NCI-H2029 treated with DMSO at 0.1 percent for 48 hours (cell line): ENCODE measurements around the gene TK2.
"Not testable (repeated sequence)": the region's sequence is repeated elsewhere in the genome, so short reads cannot be mapped to it uniquely, and the experiment has no call there.

ENCODE experiments used
- DNase-seq: peaks from one replicate; lab custom pipeline; 2025; lab: John Stamatoyannopoulos, UW

TK2 gene

DNA sequence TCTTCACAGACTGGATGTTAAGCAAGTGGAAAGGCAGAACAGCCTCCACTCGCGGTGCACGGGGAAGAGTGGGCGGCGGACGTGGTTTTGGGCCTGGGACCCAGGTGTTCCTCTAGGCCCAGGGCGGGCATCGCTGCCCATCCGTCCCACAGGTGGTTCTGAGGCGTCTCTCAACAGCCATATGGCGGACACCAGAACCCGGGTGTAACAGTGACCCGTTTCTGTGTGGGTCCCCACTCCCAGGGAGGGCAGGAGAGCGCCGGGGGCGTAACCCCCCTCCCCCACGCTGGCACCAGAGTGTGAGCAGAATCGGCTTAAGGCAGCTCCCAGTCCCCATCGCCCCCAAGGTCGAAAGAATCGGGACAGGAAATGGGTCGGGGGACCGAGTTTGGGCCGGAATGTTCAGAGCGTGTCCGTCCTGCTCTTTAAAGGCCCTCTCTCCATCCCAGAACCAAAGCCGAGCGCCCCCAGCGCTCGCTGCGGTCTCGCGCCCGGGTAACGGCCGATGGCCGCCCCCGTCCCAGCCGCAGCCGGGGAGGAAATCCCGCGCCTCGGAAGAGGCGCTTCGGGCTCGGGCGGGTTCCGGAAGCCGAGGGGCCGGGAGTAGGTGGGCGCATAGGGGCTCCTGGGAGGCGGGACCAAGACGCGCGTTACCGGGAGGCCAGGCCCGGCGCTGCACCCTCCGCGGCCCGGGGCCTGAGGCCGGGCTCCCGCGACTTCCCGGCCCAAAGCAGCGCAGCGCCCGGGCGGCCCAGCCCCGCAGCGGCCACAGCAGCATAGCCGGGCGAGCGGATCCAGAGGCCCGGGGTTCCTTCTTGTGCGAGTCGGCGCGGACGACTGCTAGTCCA, at the start of gene TK2:
TK2 (minus strand) TSS at position 839 of the 848 bp plus-strand sequence; CDS start at position 778, 61 bp downstream.
- no peak for DNase-seq

DNA sequence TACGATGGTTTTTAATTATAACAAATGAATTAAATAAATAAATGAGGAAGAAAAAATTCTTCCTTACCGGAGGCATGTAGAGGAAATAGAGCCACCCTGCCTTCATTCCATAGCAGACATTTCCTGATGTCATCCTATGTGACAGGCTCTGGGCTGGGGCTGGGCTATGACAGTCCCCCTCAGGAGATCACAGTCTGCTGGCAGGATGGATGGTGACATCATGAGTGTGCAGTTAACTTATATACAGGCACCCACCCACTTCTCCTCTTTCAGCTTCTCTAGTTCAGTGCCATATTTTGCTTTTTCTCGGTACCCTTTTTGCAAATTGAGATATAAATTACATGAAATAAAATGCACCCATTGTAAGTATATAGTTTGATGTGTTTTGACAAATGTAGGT, 48.2 kb upstream of the TK2 start:
- no peak for DNase-seq

DNA sequence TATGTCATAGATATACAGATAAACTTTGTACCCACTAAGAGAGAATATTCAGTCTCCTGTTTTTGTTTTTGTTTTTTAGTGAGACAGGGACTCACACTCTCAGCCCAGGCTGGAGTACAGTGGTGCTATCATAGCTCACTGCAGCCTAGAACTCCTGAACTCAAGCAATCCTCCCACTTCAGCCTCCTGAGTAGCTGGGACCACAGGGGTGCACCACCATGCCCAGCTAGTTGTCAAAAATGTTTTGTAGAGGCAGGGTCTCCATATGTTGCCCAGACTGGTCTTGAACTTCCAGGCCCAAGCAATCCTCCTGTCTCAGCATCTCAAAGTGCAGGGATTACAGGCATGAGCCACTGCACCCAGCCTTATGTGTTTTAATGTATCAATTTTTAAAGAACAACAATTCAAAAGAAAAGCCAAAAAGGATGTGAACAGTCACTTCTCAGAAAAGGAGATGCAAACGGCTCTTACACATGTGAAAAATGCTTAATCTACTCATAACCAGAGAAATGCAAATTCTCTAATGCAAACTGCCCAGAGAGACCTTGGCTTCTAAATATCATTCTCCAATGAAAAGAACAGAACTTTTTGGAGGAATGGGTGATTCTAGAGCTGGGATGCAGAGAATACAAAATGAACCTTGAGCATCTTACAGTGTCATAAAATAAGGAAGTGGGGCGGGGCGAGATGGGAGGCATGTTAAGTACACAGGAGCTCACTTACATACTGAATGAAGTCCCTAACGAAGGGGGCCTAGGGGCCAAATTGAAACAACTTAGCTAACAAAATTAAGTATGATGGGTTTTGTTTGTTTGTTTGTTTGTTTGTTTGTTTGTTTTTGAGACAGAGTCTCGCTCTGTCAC, 47.3 kb upstream of the TK2 start:
- DNase-seq: no peak

DNA sequence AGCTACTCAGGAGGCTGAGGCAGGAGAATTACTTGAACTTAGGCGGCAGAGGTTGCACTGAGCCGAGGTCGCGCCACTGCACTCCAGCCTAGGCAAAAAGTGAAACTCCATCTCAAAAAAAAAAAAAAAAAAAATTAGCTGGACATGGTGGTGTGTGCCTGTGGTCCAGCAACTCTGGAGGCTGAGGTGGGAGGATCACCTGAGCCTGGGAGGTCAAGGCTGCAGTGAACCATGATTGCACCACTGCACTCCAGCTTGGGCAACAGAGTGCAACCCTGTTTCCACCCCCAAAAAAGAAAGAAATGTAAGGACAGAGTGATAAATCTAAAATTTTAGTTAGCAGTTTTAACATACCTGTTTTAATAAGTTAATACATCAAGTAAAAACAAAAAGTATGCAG, 46.6 kb upstream of the TK2 start:
- not testable (repeated sequence) for DNase-seq

DNA sequence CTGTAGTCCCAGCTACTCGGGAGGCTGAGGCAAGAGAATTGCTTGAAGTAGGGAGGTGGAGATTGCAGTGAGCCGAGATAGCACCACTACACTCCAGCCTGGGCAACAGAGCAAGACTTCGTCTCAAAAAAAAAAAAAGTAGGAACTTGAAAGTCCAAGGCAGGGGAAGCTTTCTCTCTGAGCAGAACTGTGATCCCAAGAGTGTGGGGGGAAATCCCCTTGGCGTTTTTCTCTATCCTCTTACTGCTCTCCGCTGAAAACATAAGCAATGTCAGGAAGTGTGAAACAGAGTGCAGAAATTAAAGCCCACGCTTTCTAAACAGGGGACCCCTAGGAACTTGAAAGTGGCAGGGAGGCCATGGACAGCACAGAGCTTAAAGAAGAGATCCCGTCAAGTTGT, 44.8 kb upstream of the TK2 start:
- no peak for DNase-seq

DNA sequence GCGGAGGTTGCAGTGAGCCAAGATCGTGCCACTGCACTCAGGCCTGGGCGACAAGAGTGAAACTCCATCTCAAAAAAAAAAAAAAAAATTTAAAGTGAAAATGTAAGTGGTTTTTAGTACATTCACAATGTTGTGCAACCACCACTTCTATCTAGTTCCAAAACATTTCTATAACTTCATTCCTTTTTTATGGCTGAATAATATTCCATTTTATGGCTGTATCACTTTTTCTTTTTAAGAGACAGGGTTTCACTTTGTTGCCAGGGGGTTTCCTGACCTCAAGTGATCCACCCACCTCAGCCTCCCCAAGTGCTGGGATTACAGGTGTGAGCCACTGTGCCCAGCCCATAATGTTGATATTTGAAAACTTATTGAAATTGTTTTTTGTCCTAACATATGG, 42.9 kb upstream of the TK2 start:
- DNase-seq: no peak

DNA sequence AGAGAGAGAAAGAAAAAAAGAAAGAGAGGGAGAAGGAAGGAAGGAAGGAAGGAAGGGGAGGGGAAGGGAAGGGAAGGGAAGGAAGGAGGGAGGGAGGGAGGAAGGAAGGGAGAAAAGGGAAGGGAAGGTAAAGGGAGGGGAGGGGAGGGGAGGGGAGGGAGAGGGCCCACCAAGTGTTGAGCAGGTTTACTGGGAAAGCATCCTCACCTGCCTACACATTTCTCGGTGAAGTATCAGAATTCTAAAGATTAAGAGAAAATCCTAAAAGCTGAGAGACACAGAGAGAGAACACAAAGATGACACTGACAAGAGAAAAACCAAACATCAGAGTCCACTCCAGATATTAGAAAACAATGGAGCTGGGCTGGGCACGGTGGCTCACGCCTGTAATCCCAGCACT, 42.3 kb upstream of the TK2 start:
- no peak for DNase-seq

DNA sequence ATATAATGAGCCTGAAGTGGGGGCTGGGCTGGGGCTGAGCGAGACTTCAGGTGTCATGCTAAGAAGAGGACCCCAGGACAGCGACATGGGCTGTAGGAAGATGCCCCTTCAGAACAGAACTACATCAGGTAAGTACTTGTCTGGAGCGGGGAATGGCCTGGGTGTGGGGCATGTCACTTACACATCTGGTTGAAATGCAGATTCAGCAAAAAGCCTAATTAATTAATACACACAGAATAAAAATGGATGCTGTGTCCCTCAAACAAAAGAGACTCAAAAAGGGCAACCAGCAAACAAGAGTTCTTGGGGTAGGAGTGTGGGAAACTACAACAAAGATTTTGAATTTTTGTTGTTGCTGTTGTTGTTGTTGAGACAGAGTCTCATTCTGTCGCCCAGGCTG, 41.1 kb upstream of the TK2 start:
- no peak for DNase-seq

DNA sequence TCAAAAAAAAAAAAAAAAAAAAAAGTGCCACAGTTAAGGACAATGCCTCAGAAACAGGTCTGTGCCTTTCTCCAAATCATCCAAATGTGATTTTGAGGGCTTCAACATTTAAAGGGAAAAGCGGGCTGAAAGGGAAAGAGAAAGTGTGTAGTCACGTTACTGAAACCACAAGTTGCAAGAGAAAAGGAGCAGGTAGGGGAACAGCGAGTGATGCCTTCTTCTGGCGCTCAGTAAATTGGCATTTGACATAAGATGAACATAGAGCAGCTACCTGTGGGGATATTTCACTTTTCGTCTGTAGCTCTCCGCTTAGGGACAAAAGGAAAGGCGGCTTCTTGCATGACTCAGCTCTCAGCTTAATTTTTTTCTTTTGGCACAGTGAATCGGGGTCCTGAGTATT, 40.4 kb upstream of the TK2 start:
- DNase-seq: no peak

DNA sequence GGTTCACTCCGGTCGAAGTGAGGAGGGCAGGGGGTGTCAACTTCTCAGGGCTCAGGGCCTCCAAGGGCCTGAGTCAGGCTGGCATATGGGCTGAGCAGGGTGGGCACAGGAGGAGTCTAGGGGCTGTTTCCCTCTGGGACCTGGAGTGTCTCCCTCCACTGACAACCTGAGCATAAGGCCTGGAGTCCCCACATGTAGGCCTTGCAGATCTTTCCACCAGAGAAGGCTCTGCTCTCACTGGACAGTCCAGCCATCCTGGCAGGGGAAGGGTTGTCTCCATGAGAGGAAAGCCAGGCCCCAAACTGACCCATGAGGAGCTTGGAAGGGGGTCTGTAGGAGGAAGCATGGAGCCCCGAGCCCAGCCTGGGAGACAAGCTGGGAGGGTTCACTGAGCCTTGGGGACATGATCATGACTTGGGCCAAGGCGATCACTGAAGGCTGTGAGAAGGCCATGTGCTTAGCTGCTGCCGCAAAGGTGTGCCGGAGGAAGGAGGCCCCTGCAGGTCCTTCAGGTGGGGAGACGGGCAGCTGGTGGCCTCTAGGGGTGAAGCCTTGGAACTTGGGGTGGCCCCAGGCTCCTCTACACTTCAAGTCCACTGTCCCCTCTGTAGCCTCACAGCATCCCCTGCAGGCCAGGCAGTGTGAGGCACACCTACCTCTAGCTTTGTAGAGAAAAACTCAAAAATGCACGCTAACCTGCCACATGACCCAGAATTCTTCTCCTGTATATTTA, 39.2 kb upstream of the TK2 start:
- no peak for DNase-seq

DNA sequence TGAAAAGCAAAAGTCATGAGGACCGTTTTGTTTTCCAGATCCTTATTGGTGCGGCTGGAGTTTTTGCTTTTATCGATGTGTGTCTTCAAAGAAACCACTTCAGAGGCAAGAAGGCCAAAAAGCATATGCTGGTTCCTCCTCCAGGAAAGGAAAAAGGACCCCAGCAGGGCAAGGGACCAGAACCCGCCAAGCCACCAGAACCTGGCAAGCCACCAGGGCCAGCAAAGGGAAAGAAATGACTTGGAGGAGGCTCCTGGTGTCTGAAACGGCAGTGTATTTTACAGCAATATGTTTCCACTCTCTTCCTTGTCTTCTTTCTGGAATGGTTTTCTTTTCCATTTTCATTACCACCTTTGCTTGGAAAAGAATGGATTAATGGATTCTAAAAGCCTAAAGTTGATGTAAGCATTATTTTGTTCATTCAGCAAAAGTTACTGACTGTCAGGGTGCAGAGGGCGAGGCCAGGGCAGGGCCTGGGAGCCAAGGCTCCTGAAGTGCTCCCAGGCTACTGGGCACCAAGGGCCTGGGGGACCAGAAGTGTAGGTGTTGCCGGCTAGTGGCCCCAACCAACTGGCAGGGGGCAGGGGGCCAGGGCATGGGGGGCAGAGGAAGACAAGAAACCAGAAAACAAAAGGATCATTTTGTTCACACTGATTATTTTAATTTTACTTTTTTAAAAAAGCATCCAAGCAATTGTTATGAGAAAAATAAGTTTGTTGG, 38.1 kb upstream of the TK2 start:
- DNase-seq: no peak

DNA sequence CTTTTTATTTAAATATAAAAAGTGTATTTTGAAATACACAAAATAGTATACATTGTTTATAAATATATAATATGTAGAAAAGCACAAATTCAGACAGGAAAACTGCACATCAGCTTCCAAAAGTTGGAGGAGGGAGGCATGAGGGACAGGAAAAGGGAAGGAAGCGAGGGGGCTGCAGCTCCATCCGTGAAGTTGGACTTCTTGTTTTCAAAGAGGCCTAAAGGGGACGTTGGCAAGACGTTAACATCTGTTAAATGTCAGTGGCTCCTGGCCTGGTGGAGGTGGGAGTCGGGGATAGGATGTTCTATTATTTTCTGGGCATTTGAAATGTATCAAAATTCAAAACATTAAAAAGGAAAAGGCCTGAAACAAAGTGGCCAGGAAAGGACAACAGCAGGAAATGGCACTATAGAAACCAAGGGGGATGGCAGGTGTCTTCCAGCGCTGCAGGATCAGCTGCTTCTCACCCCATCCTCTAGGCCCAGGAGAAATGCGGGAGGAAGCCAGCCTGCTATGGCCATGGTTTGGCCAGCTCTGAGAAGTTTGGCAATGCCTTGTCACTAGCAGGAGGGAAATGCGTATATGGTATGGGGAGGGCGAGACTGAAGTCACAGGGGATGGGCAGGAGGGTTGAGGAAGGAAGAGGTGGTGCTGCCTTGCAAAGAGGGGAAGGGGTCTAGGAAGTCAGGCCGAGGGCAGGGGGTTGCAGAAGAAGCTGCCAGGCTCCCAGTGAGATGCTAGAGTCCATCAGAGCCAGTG, 35.7 kb upstream of the TK2 start:
- no peak for DNase-seq

DNA sequence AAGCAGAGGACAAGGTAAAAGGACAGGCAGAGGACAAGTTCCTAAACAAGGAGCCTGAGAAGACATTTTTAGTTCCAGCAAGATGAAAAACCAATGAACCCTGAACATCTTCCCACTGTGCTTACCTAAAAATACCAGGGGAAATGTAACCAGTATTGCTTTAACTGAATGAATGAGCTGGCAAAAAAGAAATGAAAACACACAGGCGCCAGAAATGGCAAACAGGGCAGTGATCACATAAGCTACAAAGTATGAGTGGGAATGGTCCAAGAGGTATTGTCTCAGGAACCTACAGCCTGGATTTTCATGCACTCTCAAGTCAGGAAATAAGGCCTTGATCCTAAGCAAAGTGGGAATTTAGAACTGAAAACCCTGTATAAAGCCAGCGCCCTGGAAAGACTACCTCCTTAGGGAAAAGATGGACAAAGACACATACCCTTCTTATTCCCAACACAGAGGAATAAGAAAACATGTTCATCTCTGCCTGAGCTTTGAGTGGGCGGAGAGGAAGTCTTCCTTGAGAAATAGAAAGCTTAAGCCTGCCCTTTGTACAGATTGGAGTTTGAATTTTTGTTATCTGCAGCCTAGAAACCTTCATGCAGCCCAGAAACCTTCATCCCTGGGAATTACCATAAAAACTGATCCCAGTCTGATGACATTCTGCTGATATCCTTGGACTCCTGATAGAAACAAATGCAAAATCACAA, 31.5 kb upstream of the TK2 start:
- no peak for DNase-seq

DNA sequence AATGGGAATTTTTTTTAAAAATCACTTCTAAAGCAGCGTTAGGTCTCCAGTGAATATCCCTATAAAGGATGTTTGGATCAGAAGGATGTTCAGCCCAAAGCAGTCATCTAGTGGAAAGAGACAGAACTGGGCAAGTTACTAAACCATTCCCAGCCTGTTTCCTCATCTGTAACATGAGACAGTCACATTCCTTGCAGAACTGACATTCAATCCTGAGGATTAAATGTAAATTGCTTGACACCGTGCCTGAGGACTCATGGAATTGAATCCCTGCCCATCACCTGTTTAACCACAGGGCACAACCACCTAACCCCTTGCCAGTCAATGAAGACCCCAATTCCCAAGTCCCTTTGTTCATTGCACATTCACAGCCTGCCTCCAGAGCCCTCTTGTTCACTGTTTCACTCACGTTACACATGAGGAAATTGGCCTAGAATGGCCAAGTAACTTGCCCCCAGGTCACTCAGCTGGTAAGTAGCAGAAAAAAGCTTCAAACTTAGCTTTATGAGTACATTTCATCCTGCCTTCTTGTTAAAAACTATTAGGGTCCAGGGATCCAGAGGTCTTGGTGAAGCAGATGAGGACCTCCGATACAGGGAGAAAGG, 30.8 kb upstream of the TK2 start:
- DNase-seq: no peak

DNA sequence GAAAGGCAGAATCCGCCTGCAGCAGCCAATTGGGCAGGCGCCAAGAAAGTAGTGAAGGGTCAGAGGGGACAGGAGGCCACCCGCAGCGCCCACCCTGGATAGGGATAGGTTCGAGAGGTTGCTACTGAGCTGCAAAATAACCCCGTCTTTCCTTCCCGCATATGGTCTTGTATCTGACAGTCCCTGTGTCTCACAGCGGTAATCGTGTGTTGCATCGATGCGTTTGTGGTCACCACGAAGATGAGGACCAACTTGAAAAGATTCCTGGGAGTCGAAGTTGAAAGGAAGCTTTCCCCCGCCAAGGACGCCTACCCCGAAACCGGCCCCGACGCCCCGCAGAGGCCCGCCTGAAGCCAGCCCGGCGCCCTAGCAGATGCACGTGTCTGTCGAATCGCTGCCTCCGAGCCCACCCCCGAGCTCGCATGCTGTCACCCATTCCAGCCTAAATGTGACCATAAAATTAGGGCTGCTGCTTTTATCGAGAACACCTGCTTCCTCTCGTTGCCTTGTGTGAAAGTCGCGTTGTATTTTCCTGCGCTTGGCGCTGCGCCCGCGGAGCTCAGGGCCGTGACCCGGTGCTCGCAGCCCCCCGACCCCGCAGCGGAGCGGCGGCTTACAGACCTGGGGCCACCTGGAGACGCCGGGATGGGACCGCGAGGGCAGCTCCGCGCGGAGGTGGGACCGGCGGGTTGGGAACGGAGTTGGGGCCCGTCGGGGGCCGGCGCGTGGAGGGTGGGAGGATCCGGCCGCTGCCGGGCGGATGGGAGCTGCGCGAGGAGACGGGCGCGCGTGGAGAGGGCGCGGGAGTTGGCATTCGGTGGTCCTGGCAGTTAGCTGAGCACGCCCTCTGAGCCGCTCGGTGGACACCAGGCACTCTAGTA, 29.0 kb upstream of the TK2 start, which contains the start of gene CMTM2:
CMTM2 (plus strand) TSS at position 813 of the 881 bp plus-strand sequence. CDS start 145 bp downstream, outside the sequence.
- DNase-seq: no peak

DNA sequence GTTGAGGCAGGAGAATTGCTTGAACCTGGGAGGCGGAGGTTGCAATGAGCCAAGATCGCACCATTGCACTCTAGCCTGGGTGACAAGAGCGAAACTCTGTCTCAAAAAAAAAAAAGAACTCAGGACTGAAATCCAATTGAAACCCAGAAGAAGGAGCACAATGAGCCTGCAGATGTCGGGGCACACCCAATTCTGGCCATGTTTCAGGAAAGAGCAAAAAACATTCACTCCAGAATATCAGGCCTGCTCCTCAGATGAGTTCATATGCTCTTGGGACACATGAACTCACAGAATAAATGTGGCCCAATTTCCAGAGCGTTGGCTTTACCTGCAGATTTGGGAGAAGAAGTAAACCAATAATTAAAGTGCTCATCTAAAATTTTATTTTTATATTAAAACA, 26.4 kb upstream of the TK2 start:
- DNase-seq: no peak

DNA sequence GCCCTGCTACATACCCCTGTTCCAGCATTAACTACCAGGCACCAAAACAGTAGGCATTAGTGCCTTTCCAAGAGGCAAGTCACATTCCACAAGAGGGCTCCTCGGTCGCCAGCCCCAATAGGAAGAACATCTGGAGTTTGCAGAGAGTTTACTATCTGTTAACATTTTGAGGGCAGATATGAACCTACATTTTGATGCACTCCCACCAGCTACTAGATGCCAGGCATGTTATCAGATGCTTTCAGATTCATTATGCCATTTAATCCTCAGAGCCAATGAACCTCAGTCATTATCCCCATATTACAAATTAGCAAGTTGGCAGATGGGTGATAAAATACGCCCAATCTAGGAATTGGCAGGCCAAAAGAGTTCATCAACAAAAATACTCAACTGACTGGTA, 25.1 kb upstream of the TK2 start:
- DNase-seq: no peak

DNA sequence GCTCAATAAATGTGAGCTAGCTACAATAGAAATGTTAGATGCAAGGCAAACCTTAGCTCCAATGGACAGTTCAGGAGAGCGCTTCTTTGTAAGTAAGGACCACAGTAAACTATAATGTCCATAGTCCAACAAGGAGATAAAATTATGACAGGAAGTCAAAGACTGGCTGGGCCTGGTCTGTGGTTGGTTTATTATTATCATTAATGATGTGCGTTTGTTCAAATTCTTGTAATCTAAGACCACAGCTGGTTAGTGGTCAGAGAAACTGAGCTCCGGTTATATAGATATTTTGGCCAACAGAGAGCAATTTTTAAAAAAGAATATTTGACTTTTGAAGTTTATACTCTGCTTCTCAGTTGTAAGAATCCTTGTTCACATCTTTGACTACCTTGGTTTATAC, 24.6 kb upstream of the TK2 start:
- DNase-seq: no peak

DNA sequence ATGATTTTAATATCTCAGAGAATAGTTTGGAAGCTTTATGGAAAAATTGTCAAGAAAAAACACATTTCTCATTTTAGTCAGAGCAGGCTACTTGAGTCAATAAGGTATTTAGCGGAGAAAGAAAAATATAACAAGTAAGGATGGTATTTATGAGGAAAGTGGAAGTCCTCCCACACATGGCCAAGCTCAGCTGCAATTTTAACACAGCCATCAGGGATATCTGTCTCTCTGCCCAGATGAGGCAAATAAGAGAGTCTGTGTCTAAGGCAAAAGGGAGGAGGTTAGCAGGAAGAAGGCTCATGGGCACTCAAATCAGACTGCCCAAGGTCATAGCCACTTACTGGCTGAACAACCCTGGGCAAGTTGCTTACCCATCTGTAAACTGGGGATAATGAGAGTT, 24.2 kb upstream of the TK2 start:
- DNase-seq: no peak
